C4-2B (cell line): ENCODE measurements around the gene AANAT.

ENCODE experiments used
- CTCF ChIP-seq: fragments of 450-650 bp; conservative IDR thresholded peaks from 2 replicates; pipeline ENCODE4 v1.5.1; 2017; ENCODE audit warnings: mild to moderate bottlenecking
- ZFX ChIP-seq: fragments of 450-650 bp; IDR thresholded peaks from 2 replicates; pipeline ENCODE4 v1.6.1; 2017

GRCh38 chr17:76466775-76467130 lies 650 bp upstream of the AANAT start:
- TF ChIP-seq CTCF (no peak), ZFX (no peak)
